NT2/D1 (cell line): ENCODE measurements around the gene PLD5.
"Not testable (repeated sequence)": the region's sequence is repeated elsewhere in the genome, so short reads cannot be mapped to it uniquely, and the experiment has no call there.

Experiments
- DNase-seq: peaks from one replicate; pipeline ENCODE4 v3.0.0-alpha.2; 2011; ENCODE audit warnings: low read depth, low spot score
- H3K27me3 ChIP-seq: 2 replicates; pipeline ENCODE4 v1.6.0; 2011; ENCODE audit warnings: mild to moderate bottlenecking; ENCODE audit not compliant: insufficient read length, insufficient read depth
- H3K36me3 ChIP-seq: 2 replicates; pipeline ENCODE4 v1.6.1; 2011; ENCODE audit warnings: mild to moderate bottlenecking, low read length, mixed read lengths; ENCODE audit not compliant: insufficient read depth, insufficient read length
- H3K4me1 ChIP-seq: 2 replicates; pipeline ENCODE4 v1.5.1; 2011; ENCODE audit not compliant: insufficient read depth, insufficient read length
- H3K4me3 ChIP-seq: 2 replicates; pipeline ENCODE4 v1.5.1; 2011; ENCODE audit warnings: low read depth; ENCODE audit not compliant: insufficient read length
- H3K9ac ChIP-seq: 2 replicates; pipeline ENCODE4 v1.6.0; 2011; ENCODE audit warnings: low read depth; ENCODE audit not compliant: insufficient read length
- H3K9me3 ChIP-seq: 2 replicates; pipeline ENCODE4 v1.5.1; 2011; ENCODE audit warnings: mild to moderate bottlenecking, low read length; ENCODE audit not compliant: insufficient read depth
- SUZ12 ChIP-seq: IDR thresholded peaks from 2 replicates; pipeline ENCODE4 v1.6.1; 2011; ENCODE audit not compliant: insufficient read length, insufficient read depth; ENCODE audit errors: extremely low read depth
- YY1 ChIP-seq: IDR thresholded peaks from 2 replicates; pipeline ENCODE4 v1.6.1; 2011; ENCODE audit not compliant: insufficient read length, insufficient read depth
- ZNF274 ChIP-seq: IDR thresholded peaks from 2 replicates; pipeline ENCODE4 v1.6.1; 2011; ENCODE audit warnings: mild to moderate bottlenecking, low read depth, low read length

PLD5 gene

GRCh38 chr1:242086093-242086492, 438.4 kb downstream of the PLD5 start:
- DNase-seq = peak; percentile 44
- H3K4me1 ChIP-seq = no peaks in the 10 kb centered on the region
- no peaks in the 10 kb centered on the region for H3K9me3 ChIP-seq
- TF ChIP-seq SUZ12 (no peak), ZNF274 (no peak), YY1 (no peak)
- H3K9ac ChIP-seq = no peak overlapping the region
- no peak overlapping the region for H3K4me3 ChIP-seq
- no peaks in the 10 kb centered on the region for H3K36me3 ChIP-seq
- H3K27me3 ChIP-seq = no peaks in the 10 kb centered on the region

- H3K9ac ChIP-seq = no peak overlapping the region
- no peak for TF ChIP-seq SUZ12
- no peak for TF ChIP-seq YY1
- no peaks in the 10 kb centered on the region for H3K4me1 ChIP-seq
- H3K9me3 ChIP-seq = no peaks in the 10 kb centered on the region
- H3K4me3 ChIP-seq = no peak overlapping the region
- H3K27me3 ChIP-seq = no peaks in the 10 kb centered on the region
- no peaks in the 10 kb centered on the region for H3K36me3 ChIP-seq
- no peak for DNase-seq
These were observed 440.8 kb downstream of the PLD5 start for GRCh38 chr1:242083742-242084141.

GRCh38 chr1:242081446-242081845, 443.1 kb downstream of the PLD5 start:
- Histone ChIP-seq H3K9ac (no peak overlapping the region), H3K4me1 (no peaks in the 10 kb centered on the region), H3K9me3 (no peaks in the 10 kb centered on the region), H3K4me3 (no peak overlapping the region), H3K36me3 (no peaks in the 10 kb centered on the region), H3K27me3 (no peaks in the 10 kb centered on the region)
- no peak for DNase-seq
- TF ChIP-seq ZNF274 (no peak), YY1 (no peak), SUZ12 (no peak)

GRCh38 chr1:242065813-242066212, 458.7 kb downstream of the PLD5 start:
- no peaks in the 10 kb centered on the region for H3K27me3 ChIP-seq
- H3K36me3 ChIP-seq = no peaks in the 10 kb centered on the region
- no peaks in the 10 kb centered on the region for H3K9me3 ChIP-seq
- TF ChIP-seq SUZ12 (no peak), ZNF274 (no peak), YY1 (no peak)
- H3K4me3 ChIP-seq = no peak overlapping the region
- H3K9ac ChIP-seq = no peak overlapping the region
- peaks cover 2% of the 10 kb centered on the region for H3K4me1 ChIP-seq
- DNase-seq = no peak

- Histone ChIP-seq H3K36me3 (no peaks in the 10 kb centered on the region), H3K4me1 (peaks cover 5% of the 10 kb centered on the region), H3K9me3 (no peaks in the 10 kb centered on the region), H3K9ac (no peak overlapping the region), H3K27me3 (no peaks in the 10 kb centered on the region), H3K4me3 (no peak overlapping the region)
- no peak for DNase-seq
- TF ChIP-seq ZNF274 (no peak), SUZ12 (no peak), YY1 (no peak)
These were observed 462.2 kb downstream of the PLD5 start for GRCh38 chr1:242062271-242062670.

- TF ChIP-seq YY1 (no peak), ZNF274 (no peak), SUZ12 (no peak)
These were observed 464.5 kb downstream of the PLD5 start for GRCh38 chr1:242059976-242060375.

GRCh38 chr1:242058582-242058981, 465.9 kb downstream of the PLD5 start:
- not testable (repeated sequence) for H3K36me3 ChIP-seq, H3K27me3 ChIP-seq, H3K9ac ChIP-seq, H3K4me1 ChIP-seq, H3K4me3 ChIP-seq, H3K9me3 ChIP-seq, DNase-seq

More at GRCh38 chr1:242059976-242060375, 464.5 kb downstream of the PLD5 start:
- peaks cover 5% of the 10 kb centered on the region for H3K4me1 ChIP-seq
- no peaks in the 10 kb centered on the region for H3K9me3 ChIP-seq
- DNase-seq = no peak
- no peak overlapping the region for H3K9ac ChIP-seq
- H3K4me3 ChIP-seq = no peak overlapping the region
- H3K36me3 ChIP-seq = no peaks in the 10 kb centered on the region
- no peaks in the 10 kb centered on the region for H3K27me3 ChIP-seq

- H3K9ac ChIP-seq, H3K9me3 ChIP-seq, DNase-seq, H3K27me3 ChIP-seq, H3K4me3 ChIP-seq, H3K36me3 ChIP-seq, H3K4me1 ChIP-seq: not testable (repeated sequence)
These were observed 466.3 kb downstream of the PLD5 start for GRCh38 chr1:242058181-242058580.
